Hepatocyte (in vitro differentiated cells): ENCODE measurements around the gene GRID1. TPM values are rescaled to one million over a fixed set of nuclear protein-coding genes. Genes with fewer than 3 reads are reported as not detected.

Experiments used
- DNase-seq: peaks from one replicate; pipeline ENCODE4 v3.0.0-alpha.2; 2016; ENCODE audit warnings: low spot score
- H2AFZ ChIP-seq: fragments of 200-600 bp; sonication (generic); 2 replicates; pipeline ENCODE4 v1.6.0; 2016; ENCODE audit warnings: antibody characterized with exemption, mild to moderate bottlenecking
- H3K27ac ChIP-seq: fragments of 200-600 bp; sonication (generic); 2 replicates; pipeline ENCODE4 v1.5.1; 2016; ENCODE audit warnings: mild to moderate bottlenecking
- H3K27me3 ChIP-seq: fragments of 200-600 bp; sonication (generic); 2 replicates; pipeline ENCODE4 v1.6.1; 2016
- H3K36me3 ChIP-seq: fragments of 200-600 bp; sonication (generic); replicated peaks from 2 replicates; pipeline ENCODE4 v1.5.1; 2016; ENCODE audit warnings: low read depth; ENCODE audit not compliant: insufficient read depth
- H3K4me1 ChIP-seq: fragments of 200-600 bp; sonication (generic); 2 replicates; pipeline ENCODE4 v1.5.1; 2016; ENCODE audit warnings: mild to moderate bottlenecking, moderate library complexity; ENCODE audit not compliant: insufficient read depth
- H3K4me2 ChIP-seq: fragments of 200-600 bp; sonication (generic); 2 replicates; pipeline ENCODE4 v1.6.0; 2016
- H3K4me3 ChIP-seq: fragments of 200-600 bp; sonication (generic); 2 replicates; pipeline ENCODE4 v1.5.1; 2016; ENCODE audit warnings: mild to moderate bottlenecking
- H3K79me2 ChIP-seq: fragments of 200-600 bp; sonication (generic); 2 replicates; pipeline ENCODE4 v1.6.0; 2017; ENCODE audit warnings: mild to moderate bottlenecking
- H3K9me2 ChIP-seq: fragments of 200-600 bp; sonication (generic); replicated peaks from 2 replicates; pipeline ENCODE4 v1.6.0; 2017; ENCODE audit warnings: mild to moderate bottlenecking; ENCODE audit not compliant: insufficient read depth
- H3K9me3 ChIP-seq: fragments of 200-600 bp; sonication (generic); 2 replicates; pipeline ENCODE4 v1.5.1; 2016; ENCODE audit warnings: low read depth, mild to moderate bottlenecking
- H4K20me1 ChIP-seq: fragments of 200-600 bp; sonication (generic); 2 replicates; pipeline ENCODE4 v1.6.0; 2016; ENCODE audit warnings: mild to moderate bottlenecking; ENCODE audit not compliant: insufficient read depth, poor library complexity, severe bottlenecking
- EZH2 ChIP-seq: fragments of 200-600 bp; sonication (generic); IDR thresholded peaks from 2 replicates; pipeline ENCODE4 v1.6.1; 2016; ENCODE audit warnings: antibody characterized with exemption, mild to moderate bottlenecking, borderline replicate concordance
- EZH2phosphoT487 ChIP-seq: fragments of 200-600 bp; sonication (generic); IDR thresholded peaks from one replicate; pipeline ENCODE4 v1.6.1; 2018; ENCODE audit warnings: antibody characterized with exemption, mild to moderate bottlenecking, low read depth, moderate library complexity; ENCODE audit not compliant: unreplicated experiment, severe bottlenecking
- whole genome bisulfite sequencing: methylation state at CpG from one replicate; pipeline ENCODE4 v1.1.6; 2016; ENCODE audit warnings: low lambda C conversion rate; ENCODE audit errors: missing lambda C conversion rate; 5-methylcytosine and 5-hydroxymethylcytosine counted together
- polyA plus RNA-seq: library from polyadenylated mRNA; unstranded; fragments of >200 nt; fragmentation: Nextera tagmentation; extraction: Ambion mirVana; gene quantifications from 2 replicates; pipeline ENCODE4 v1.2.1, GENCODE V29; 2016
- total RNA-seq: library from RNA; depleted of rRNA; stranded (reverse); fragments of >200 nt; gene quantifications from 2 replicates; pipeline ENCODE4 v1.2.3, GENCODE V29; 2014
- TF ChIP-seq, protein P1 (sequence below): fragments of 200-600 bp; sonication (generic); IDR thresholded peaks from 2 replicates; pipeline ENCODE4 v1.5.1; 2016; ENCODE audit warnings: antibody characterized with exemption, mild to moderate bottlenecking; ENCODE audit not compliant: poor library complexity

GRID1 gene
- total and polyA plus RNA-seq, 2 experiments from 2014 or later: 0.07 to 0.37 TPM

DNA sequence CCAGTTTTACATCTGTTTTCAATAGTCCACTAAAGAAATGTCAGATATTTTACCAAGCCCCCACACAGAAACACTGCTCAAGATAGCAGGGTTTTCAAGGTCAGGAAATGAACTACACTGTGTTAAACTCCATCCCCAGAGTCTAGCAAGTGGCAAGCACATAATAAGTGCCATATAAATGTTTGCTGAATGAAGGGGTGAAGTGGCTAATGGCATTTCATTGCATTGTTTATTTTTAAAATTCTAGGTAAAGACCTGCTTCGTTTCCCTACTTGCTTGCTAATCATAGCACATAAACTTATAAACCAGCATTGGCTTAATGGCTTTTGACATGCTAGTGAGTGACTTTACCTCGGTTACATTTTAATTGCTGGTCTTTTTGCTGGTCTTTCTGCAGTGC is 322.6 kb downstream of the GRID1 start:
- Histone ChIP-seq H3K4me3 (no peak overlapping the region), H3K27ac (no peak overlapping the region), H3K9me3 (no peaks in the 10 kb centered on the region), H4K20me1 (no peaks in the 10 kb centered on the region), H3K4me1 (no peaks in the 10 kb centered on the region), H3K9me2 (no peaks in the 10 kb centered on the region), H3K27me3 (no peaks in the 10 kb centered on the region), H3K4me2 (no peak overlapping the region), H3K36me3 (no peaks in the 10 kb centered on the region), H2AFZ (no peak overlapping the region), H3K79me2 (no peaks in the 10 kb centered on the region)
- DNase-seq: no peak
- WGBS: 56% methylated on average over 2 of the region's 2 CpGs
- TF ChIP-seq EZH2 (no peak), EZH2phosphoT487 (no peak)
- TF ChIP-seq, protein P1, sequence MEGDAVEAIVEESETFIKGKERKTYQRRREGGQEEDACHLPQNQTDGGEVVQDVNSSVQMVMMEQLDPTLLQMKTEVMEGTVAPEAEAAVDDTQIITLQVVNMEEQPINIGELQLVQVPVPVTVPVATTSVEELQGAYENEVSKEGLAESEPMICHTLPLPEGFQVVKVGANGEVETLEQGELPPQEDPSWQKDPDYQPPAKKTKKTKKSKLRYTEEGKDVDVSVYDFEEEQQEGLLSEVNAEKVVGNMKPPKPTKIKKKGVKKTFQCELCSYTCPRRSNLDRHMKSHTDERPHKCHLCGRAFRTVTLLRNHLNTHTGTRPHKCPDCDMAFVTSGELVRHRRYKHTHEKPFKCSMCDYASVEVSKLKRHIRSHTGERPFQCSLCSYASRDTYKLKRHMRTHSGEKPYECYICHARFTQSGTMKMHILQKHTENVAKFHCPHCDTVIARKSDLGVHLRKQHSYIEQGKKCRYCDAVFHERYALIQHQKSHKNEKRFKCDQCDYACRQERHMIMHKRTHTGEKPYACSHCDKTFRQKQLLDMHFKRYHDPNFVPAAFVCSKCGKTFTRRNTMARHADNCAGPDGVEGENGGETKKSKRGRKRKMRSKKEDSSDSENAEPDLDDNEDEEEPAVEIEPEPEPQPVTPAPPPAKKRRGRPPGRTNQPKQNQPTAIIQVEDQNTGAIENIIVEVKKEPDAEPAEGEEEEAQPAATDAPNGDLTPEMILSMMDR: no peak

DNA sequence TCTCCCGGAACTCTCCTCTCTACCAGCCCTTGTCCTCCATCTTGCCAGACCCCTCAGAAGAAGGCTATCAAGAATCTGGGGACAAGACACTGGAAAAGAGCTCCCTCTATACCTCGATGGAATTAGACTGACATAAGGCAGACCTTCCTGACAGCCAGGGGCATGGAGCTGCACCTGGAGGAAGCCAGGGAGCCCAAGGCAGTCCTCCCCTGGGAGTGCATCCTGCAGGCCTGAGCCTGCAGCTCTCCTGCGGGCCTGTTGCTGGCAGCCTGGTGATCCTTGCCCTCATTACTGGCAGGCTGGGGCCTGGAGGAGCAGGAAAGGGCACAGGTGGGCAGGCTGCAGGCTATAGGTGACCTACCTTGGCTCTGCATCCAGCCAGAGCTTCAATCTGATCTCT is 323.4 kb downstream of the GRID1 start:
- no peaks in the 10 kb centered on the region for H3K9me2 ChIP-seq
- no peak overlapping the region for H3K4me2 ChIP-seq
- H3K27me3 ChIP-seq: no peaks in the 10 kb centered on the region
- H3K27ac ChIP-seq: no peak overlapping the region
- H3K4me1 ChIP-seq: no peaks in the 10 kb centered on the region
- no peak for DNase-seq
- H2AFZ ChIP-seq: no peak overlapping the region
- H3K9me3 ChIP-seq: no peaks in the 10 kb centered on the region
- no peaks in the 10 kb centered on the region for H4K20me1 ChIP-seq
- no peaks in the 10 kb centered on the region for H3K79me2 ChIP-seq
- H3K36me3 ChIP-seq: no peaks in the 10 kb centered on the region
- no peak for TF ChIP-seq EZH2
- TF ChIP-seq, protein P1: no peak
- TF ChIP-seq EZH2phosphoT487: no peak
- 55% methylated on average over 3 of the region's 3 CpGs for WGBS
- no peak overlapping the region for H3K4me3 ChIP-seq

DNA sequence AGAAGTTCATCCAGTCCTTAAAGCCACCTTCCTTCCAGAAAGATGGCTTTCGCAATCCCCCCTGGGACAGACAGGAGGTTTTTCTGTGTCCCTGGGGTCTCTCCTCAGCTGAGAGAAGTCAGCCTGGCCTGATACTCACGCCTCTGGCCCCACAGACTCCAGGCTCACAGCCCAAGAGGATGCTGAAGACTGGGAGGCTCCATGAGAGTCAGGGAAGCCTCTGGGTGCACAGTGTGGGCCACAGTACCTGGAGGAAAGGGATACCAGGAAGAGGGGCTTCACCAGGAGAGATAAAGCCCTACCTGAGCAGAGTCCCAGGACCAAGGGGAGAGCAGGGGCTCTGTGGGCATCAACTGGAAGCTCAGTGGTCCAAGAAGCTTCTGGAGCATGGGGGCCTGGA is 324.4 kb downstream of the GRID1 start:
- no peaks in the 10 kb centered on the region for H3K36me3 ChIP-seq
- no peaks in the 10 kb centered on the region for H3K79me2 ChIP-seq
- H3K27me3 ChIP-seq: no peaks in the 10 kb centered on the region
- no peak overlapping the region for H3K4me2 ChIP-seq
- H3K4me3 ChIP-seq: no peak overlapping the region
- no peaks in the 10 kb centered on the region for H3K9me2 ChIP-seq
- TF ChIP-seq, protein P1: no peak
- TF ChIP-seq EZH2phosphoT487: no peak
- TF ChIP-seq EZH2: no peak
- no peak overlapping the region for H3K27ac ChIP-seq
- no peak for DNase-seq
- H2AFZ ChIP-seq: no peak overlapping the region
- H4K20me1 ChIP-seq: no peaks in the 10 kb centered on the region
- H3K9me3 ChIP-seq: no peaks in the 10 kb centered on the region
- no peaks in the 10 kb centered on the region for H3K4me1 ChIP-seq
- 98% methylated on average over 2 of the region's 2 CpGs for whole genome bisulfite sequencing

DNA sequence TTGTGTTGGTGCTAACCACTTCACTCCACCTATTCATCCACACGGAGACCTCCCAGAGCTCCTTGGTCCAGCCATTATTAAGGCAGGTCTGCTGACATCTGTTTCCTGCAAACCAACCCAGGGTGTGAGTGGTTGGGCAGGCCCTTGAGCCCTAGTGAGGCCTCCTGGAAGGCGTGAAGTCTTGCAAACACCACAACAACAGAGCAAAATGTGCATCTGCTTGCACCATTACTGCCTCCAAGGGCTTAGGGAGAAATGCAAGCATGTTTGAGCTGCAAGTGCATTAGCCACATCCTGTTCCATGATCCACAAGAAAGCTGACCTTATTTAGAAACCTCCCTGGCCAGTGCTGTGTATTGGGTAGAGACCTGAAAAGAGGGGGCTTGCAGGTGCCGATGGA is 325.5 kb downstream of the GRID1 start:
- no peak overlapping the region for H2AFZ ChIP-seq
- no peak for DNase-seq
- no peak overlapping the region for H3K4me3 ChIP-seq
- no peaks in the 10 kb centered on the region for H3K4me1 ChIP-seq
- H3K27me3 ChIP-seq: no peaks in the 10 kb centered on the region
- 81% methylated on average over 3 of the region's 3 CpGs for WGBS
- H3K79me2 ChIP-seq: no peaks in the 10 kb centered on the region
- H4K20me1 ChIP-seq: no peaks in the 10 kb centered on the region
- H3K36me3 ChIP-seq: no peaks in the 10 kb centered on the region
- TF ChIP-seq EZH2phosphoT487: no peak
- no peak overlapping the region for H3K27ac ChIP-seq
- no peaks in the 10 kb centered on the region for H3K9me3 ChIP-seq
- H3K9me2 ChIP-seq: no peaks in the 10 kb centered on the region
- H3K4me2 ChIP-seq: no peak overlapping the region
